ENCODE data around the gene LRRC72.

DNA sequence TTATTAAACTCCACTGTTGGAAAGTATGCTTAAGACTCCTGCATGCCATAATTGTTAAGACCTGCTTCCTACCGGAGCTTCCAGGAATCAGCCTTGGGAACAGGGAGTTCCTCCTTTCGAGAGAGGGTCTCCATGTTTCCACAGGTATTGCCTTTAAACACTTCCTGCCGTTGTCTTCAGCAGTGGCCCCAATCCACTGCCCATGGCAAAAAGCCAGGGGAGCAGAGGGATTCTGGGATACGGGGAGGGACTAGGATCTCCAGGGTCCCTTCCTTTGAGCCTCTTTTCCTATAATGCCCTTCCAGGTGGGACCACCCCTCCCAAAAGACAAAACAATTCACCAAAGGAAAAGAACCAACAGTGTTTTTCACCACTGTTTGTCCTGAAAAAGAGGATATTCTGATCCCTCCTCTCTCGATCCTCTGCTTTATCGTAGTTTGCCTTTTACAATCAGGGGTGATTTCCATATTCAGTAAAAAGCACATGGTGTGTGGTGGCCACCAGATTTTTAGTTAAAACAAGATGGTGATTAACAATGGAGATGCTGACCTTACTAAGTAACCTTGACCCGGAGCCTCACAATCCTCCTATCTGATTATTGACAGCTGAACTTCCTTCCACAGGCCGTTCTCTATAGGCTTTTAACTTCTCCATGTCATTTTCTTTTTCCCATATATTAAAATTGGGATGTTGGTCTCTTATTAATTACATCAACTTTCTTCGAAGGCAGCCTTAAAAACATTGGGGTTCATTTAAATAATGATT is 36.0 kb downstream of the LRRC72 start:
- TF ChIP-seq CTCF (optimal IDR thresholded peaks at IDR 0.05 in 1 of 3, IDR thresholded peaks at IDR 0.05 in 1 of 3, conservative IDR thresholded peaks at IDR 0.05 in 1 of 3; ENCODE audit: extremely low read depth in 1 of 3, insufficient read depth in 2 of 3, low read length in 3 of 3) (no peak), EZH2 (IDR thresholded peaks at IDR 0.05; ENCODE audit: low read length) (no peak)

Measured in keratinocyte (primary cell).